OCI-LY1 (cell line): ENCODE data around the gene GMNN.
"Not testable (repeated sequence)": the region's sequence is repeated elsewhere in the genome, so short reads cannot be mapped to it uniquely, and the experiment has no call there.

ENCODE experiments used
- H2AFZ ChIP-seq: fragments of 200-600 bp; sonication (generic), shearing (Covaris generic); 2 replicates; pipeline ENCODE4 v1.6.0; 2014; ENCODE audit warnings: antibody characterized with exemption, mild to moderate bottlenecking, low read length
- H3F3A ChIP-seq: fragments of 200-600 bp; sonication (generic), shearing (Covaris generic); 2 replicates; pipeline ENCODE4 v1.6.0; 2014; ENCODE audit warnings: mild to moderate bottlenecking, antibody characterized with exemption, low read length, moderate library complexity; ENCODE audit not compliant: insufficient read depth
- H3K27ac ChIP-seq: fragments of 200-600 bp; sonication (generic); 2 replicates; pipeline ENCODE4 v1.5.1; 2014; ENCODE audit warnings: low read length, mixed run types, mild to moderate bottlenecking, low read depth; ENCODE audit not compliant: poor library complexity, severe bottlenecking
- H3K27me3 ChIP-seq: fragments of 200-600 bp; sonication (generic); 2 replicates; pipeline ENCODE4 v1.6.0; 2014; ENCODE audit warnings: antibody characterized with exemption, mild to moderate bottlenecking, low read length, moderate library complexity; ENCODE audit not compliant: insufficient read depth
- H3K36me3 ChIP-seq: fragments of 200-600 bp; sonication (generic); 2 replicates; pipeline ENCODE4 v1.6.1; 2014; ENCODE audit warnings: mild to moderate bottlenecking, antibody characterized with exemption, low read length, moderate library complexity, mixed read lengths; ENCODE audit not compliant: insufficient read depth
- H3K4me1 ChIP-seq: fragments of 200-600 bp; sonication (generic); 2 replicates; pipeline ENCODE4 v1.5.1; 2014; ENCODE audit warnings: mild to moderate bottlenecking, low read length, moderate library complexity; ENCODE audit not compliant: insufficient read depth, severe bottlenecking
- H3K4me2 ChIP-seq: fragments of 200-600 bp; sonication (generic), shearing (Covaris generic); 2 replicates; pipeline ENCODE4 v1.6.1; 2014; ENCODE audit warnings: low read length
- H3K4me3 ChIP-seq: fragments of 200-600 bp; sonication (generic); 2 replicates; pipeline ENCODE4 v1.5.1; 2014; ENCODE audit warnings: low read length, low read depth, mild to moderate bottlenecking, mixed read lengths; ENCODE audit not compliant: poor library complexity, severe bottlenecking
- H3K79me2 ChIP-seq: fragments of 200-600 bp; shearing (Covaris generic); 2 replicates; pipeline ENCODE4 v1.6.1; 2016; ENCODE audit warnings: mixed run types, low read length, mixed read lengths; ENCODE audit not compliant: insufficient read depth
- H3K9ac ChIP-seq: fragments of 200-600 bp; sonication (generic), shearing (Covaris generic); 2 replicates; pipeline ENCODE4 v1.6.1; 2014; ENCODE audit warnings: mild to moderate bottlenecking, low read length, mixed read lengths
- H3K9me2 ChIP-seq: fragments of 200-600 bp; sonication (generic), shearing (Covaris generic); 2 replicates; pipeline ENCODE4 v1.6.1; 2014; ENCODE audit warnings: low read depth, mild to moderate bottlenecking, low read length, mixed read lengths
- H3K9me3 ChIP-seq: fragments of 200-600 bp; shearing (Covaris generic); 2 replicates; pipeline ENCODE4 v1.6.1; 2014; ENCODE audit warnings: low read length, mixed read lengths
- H4K20me1 ChIP-seq: fragments of 200-600 bp; sonication (generic), shearing (Covaris generic); 2 replicates; pipeline ENCODE4 v1.6.0; 2016; ENCODE audit warnings: mild to moderate bottlenecking, low read length; ENCODE audit not compliant: insufficient read depth
- CTCF ChIP-seq: fragments of 200-600 bp; sonication (generic), shearing (Covaris generic); IDR thresholded peaks from 2 replicates; pipeline ENCODE4 v1.5.1; 2017; ENCODE audit warnings: mild to moderate bottlenecking, antibody characterized with exemption, low read length, moderate library complexity, mixed read lengths
- EZH2 ChIP-seq: fragments of 200-600 bp; sonication (generic), shearing (Covaris generic); IDR thresholded peaks from 2 replicates; pipeline ENCODE4 v1.8.0; 2017; ENCODE audit warnings: borderline replicate concordance, mixed run types, mild to moderate bottlenecking, antibody characterized with exemption, low read length, moderate library complexity, mixed read lengths

Gene GMNN

GRCh38 chr6:24761851-24762250 lies 12.9 kb upstream of the GMNN start:
- H3K36me3 ChIP-seq = no peaks in the 10 kb centered on the region
- H3K4me2 ChIP-seq = no peak overlapping the region
- no peak overlapping the region for H3K27ac ChIP-seq
- H3K4me3 ChIP-seq = no peak overlapping the region
- H3K9ac ChIP-seq = no peak overlapping the region
- no peaks in the 10 kb centered on the region for H3K27me3 ChIP-seq
- no peak for TF ChIP-seq CTCF
- no peak for TF ChIP-seq EZH2
- no peaks in the 10 kb centered on the region for H3F3A ChIP-seq
- H3K9me2 ChIP-seq = no peaks in the 10 kb centered on the region
- no peaks in the 10 kb centered on the region for H3K79me2 ChIP-seq
- H4K20me1 ChIP-seq = no peaks in the 10 kb centered on the region
- no peaks in the 10 kb centered on the region for H3K9me3 ChIP-seq
- no peak overlapping the region for H2AFZ ChIP-seq
- H3K4me1 ChIP-seq = peaks cover 11% of the 10 kb centered on the region

GRCh38 chr6:24763578-24763977 lies 11.2 kb upstream of the GMNN start:
- no peak for TF ChIP-seq EZH2
- TF ChIP-seq CTCF = no peak
- H2AFZ ChIP-seq = no peak overlapping the region

GRCh38 chr6:24764833-24765828 lies 9.6 kb upstream of the GMNN start:
- H3K4me3 ChIP-seq, H4K20me1 ChIP-seq, H3K36me3 ChIP-seq, H3K4me2 ChIP-seq, H3K9me3 ChIP-seq, H3K9me2 ChIP-seq, H3K9ac ChIP-seq, H3K79me2 ChIP-seq, H3K27me3 ChIP-seq, H3K27ac ChIP-seq, H2AFZ ChIP-seq, H3F3A ChIP-seq: not testable (repeated sequence)
- peaks cover 15% of the 10 kb centered on the region for H3K4me1 ChIP-seq

More at GRCh38 chr6:24763578-24763977, 11.2 kb upstream of the GMNN start:
- peaks cover 15% of the 10 kb centered on the region for H3K4me1 ChIP-seq
- no peaks in the 10 kb centered on the region for H3F3A ChIP-seq
- no peak overlapping the region for H3K9ac ChIP-seq
- H3K4me2 ChIP-seq = no peak overlapping the region
- H4K20me1 ChIP-seq = no peaks in the 10 kb centered on the region
- no peak overlapping the region for H3K27ac ChIP-seq
- no peaks in the 10 kb centered on the region for H3K9me3 ChIP-seq
- no peaks in the 10 kb centered on the region for H3K9me2 ChIP-seq
- no peaks in the 10 kb centered on the region for H3K79me2 ChIP-seq
- H3K36me3 ChIP-seq = no peaks in the 10 kb centered on the region
- H3K27me3 ChIP-seq = no peaks in the 10 kb centered on the region
- H3K4me3 ChIP-seq = no peak overlapping the region

GRCh38 chr6:24765968-24766367 lies 8.8 kb upstream of the GMNN start:
- not testable (repeated sequence) for H3K79me2 ChIP-seq, H3K9ac ChIP-seq, H3K9me2 ChIP-seq, H3K27ac ChIP-seq, H3K36me3 ChIP-seq, H3K27me3 ChIP-seq, H2AFZ ChIP-seq, H3K9me3 ChIP-seq, H3K4me2 ChIP-seq, H3F3A ChIP-seq, H3K4me3 ChIP-seq, H4K20me1 ChIP-seq
- H3K4me1 ChIP-seq = peaks cover 15% of the 10 kb centered on the region
